Left ventricle myocardium superior (tissue), 1 donor: Measurements from ENCODE around the gene RALGPS2. TPM values are rescaled to one million over a fixed set of nuclear protein-coding genes. Genes with fewer than 3 reads are reported as not detected.

Source experiments
- ATAC-seq: fragments of 200-7000 bp; cut with Tn5 transposase; one replicate; pipeline ENCODE4 v1.9.1; 2020; ENCODE audit warnings: mild to moderate bottlenecking, moderate library complexity
- DNase-seq: peaks from one replicate; pipeline ENCODE4 v3.0.0-alpha.2; 2020
- intact Hi-C: fragments of 100-400 bp; cut with micrococcal nuclease; formaldehyde crosslinking; loops from one replicate; pipeline ENCODE4 v1.11.0; 2022
- total RNA-seq: library from RNA; stranded (reverse); fragmentation: NEBNext Ultra II Directional; extraction: Animal tissue kit (Norgen Biotek cat#: 25700); gene quantifications from one replicate; pipeline ENCODE4 v1.2.1, GENCODE V29; 2021
- donor health status: DM: no; HTN: yes; CAD: no; lungs with severe emphysema.

Gene RALGPS2
- total RNA-seq, 1 donor from 2014 or later: 13.7 TPM

GRCh38 chr1:178886551-178886950 lies 161.5 kb downstream of the RALGPS2 start:
- intact Hi-C loops: no loop called here
- no peak for DNase-seq
- ATAC-seq: no peak

GRCh38 chr1:178895928-178896327 lies 170.9 kb downstream of the RALGPS2 start:
- ATAC-seq (peak; percentile 55), DNase-seq (no peak)
- intact Hi-C loops: no loop called here

DNA sequence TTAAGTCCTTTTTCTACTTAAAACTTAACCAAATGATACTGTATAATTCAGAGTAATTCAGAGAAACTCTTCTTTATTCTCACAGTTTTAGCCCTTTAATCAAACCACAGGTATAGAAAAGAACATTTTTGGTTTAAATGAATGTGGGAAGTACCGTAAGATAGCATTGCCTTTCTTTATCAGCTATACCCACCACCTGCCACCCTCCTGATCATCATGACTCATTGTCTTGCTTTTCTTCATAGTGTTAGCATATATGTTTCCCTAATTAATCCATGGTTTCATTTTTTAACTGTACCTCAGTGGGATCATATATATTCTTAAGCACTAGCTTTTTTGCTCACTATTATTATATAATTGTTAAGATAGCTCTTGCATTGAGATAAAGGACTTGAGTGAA lies 173.4 kb downstream of the RALGPS2 start:
- DNase-seq: no peak
- no peak for ATAC-seq
- intact Hi-C loops: no loop called here

- ATAC-seq (no peak), DNase-seq (no peak)
- intact Hi-C loops: no loop called here
Measured at GRCh38 chr1:178899402-178899801, 174.4 kb downstream of the RALGPS2 start.

GRCh38 chr1:178901482-178902125 lies 176.6 kb downstream of the RALGPS2 start:
- intact Hi-C loops: no loop called here
- ATAC-seq: no peak
- DNase-seq: no peak

GRCh38 chr1:178908358-178908757 lies 183.3 kb downstream of the RALGPS2 start:
- intact Hi-C loops: no loop called here
- DNase-seq (no peak), ATAC-seq (no peak)

- ATAC-seq: no peak
- DNase-seq: no peak
- intact Hi-C loops: no loop called here
Measured at GRCh38 chr1:178910023-178910422, 185.0 kb downstream of the RALGPS2 start.

DNA sequence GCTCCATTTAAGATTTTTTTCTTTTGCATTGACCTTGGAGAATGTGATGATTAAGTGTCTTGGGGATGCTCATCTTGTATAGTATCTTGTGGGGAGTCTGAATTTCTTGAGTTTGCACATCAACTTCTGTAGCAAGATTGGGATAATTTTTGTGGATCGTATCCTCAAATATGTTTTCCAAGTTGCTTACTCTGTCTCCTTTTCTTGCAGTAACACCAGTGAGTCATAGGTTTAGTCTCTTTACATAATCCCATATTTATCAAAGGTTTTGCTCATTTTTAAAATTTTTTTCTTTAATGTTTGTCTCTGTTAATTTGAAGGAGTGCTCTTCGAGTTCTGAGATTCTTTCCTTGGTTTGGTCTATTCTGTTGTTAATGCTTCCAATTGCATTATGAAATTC lies 187.6 kb downstream of the RALGPS2 start:
- intact Hi-C loops: no loop called here
- no peak for DNase-seq
- ATAC-seq: no peak

DNA sequence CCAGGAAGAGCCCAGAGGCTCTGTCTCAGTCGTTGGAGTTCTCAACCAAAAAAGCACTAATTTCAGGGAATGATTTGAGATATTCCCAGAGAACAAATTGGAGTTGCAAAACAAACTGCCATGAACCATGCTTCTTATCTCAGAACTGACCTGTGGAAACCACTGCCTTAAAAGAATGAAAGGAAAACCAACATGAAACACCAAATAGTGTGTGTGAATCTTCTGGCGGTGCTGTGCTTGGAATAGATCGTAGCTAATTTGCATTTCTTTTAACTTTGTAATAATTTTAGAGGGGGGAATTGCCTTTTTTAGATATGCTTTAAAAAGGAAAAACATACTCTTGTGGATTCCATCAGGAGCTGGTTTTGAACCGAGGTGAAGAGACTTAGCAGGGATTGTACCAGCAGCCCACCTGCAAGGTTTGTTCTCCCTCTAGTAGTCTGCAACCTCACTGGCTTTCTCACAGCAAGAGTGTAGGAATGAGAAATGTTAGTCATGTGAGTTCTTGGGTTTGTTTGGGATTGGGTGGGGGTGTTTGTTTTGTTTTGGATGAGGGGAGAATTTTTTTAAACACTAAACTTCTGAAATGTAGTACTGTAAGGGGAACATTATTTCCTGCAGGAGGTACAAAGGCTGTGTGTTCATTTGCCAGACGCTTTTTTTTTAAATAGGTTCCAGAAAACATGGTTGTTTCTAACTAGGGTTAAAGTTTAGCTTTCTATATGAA lies 191.6 kb downstream of the RALGPS2 start:
- intact Hi-C loops: no loop called here
- ATAC-seq (no peak), DNase-seq (no peak)

- ATAC-seq (no peak), DNase-seq (no peak)
- intact Hi-C loops: no loop called here
Measured at GRCh38 chr1:178918308-178918707, 193.3 kb downstream of the RALGPS2 start.

DNA sequence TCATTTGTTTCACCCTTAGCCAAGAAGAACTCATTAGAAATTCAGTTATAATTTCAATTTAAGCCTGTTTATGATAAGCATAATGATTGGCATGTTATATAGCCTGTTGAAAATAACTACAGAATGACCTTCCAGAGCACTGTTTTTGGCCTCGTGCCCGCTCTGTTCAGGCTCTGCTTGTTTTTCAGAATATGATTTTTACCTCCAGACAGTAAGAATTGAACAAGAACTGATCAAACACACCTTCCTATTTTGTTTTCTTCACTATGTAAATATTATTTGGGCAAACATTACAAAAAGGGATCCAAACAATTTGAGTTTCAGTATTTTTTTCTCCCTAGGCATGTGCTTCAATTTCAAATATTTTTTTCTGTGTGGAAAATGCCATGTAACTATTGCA lies 193.9 kb downstream of the RALGPS2 start:
- intact Hi-C loops: no loop called here
- ATAC-seq (peak; percentile 34), DNase-seq (peak; percentile 68)

DNA sequence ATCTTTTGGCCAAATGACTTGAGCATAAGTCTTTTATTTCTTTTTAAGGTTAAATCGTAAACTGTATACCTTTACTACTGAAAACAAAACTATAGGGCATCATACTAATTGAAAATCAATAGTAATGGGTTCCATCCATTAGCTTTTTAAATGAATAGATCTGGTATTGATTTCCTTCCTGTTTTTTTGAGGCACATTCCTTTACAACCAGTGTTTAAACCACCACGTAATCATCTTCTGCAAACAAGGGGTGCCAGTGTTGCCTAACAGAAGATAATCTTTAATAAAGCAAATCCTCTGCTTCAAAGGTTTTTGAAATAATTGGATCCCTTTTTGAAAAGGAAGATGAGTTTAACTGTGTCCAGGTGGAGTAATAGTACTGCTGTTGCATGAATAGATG lies 194.5 kb downstream of the RALGPS2 start:
- ATAC-seq (no peak), DNase-seq (no peak)
- intact Hi-C loops: no loop called here

DNA sequence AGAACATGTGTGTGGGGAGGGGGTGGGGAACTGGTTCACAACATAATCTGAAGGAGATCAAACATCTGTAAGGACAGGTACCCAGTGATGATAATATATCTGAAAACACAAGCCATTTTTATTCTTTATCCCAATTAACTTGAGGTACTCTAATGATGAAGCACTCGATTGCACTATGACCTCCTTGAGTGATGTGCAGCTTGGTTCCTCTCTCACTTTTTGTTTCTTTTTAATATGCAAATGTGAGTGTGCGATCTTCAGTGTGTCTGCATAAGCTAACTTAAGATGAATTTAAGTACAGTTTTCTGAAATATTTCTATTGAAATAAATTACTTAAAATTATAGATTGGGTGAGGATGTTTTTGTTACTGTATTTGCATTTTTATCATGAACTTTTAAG lies 196.5 kb downstream of the RALGPS2 start:
- no peak for DNase-seq
- intact Hi-C loops: no loop called here
- no peak for ATAC-seq

GRCh38 chr1:178923512-178923911 lies 198.5 kb downstream of the RALGPS2 start:
- ATAC-seq (no peak), DNase-seq (no peak)
- intact Hi-C loops: no loop called here

DNA sequence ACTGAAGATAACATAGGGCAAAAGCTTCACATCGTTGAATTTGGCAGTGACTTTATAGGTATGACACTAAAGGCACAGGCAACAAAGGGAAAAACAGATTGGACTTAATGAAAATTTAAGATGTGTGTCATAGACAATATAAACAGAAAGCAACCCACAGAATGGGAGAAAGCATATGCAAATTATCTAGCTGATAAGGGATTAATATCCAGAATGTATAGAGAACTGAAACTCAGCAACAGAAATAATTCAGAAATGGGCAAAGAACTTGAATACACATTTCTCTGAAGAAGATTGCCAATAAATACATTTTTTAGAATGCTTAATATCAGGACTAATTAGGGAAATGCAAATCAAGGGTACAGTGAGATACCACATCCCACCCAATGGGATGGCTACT lies 201.0 kb downstream of the RALGPS2 start:
- DNase-seq: no peak
- intact Hi-C loops: no loop called here
- ATAC-seq: no peak

- peak; percentile 16 for DNase-seq
- ATAC-seq: peak; percentile 64
- intact Hi-C loops: no loop called here
Measured at GRCh38 chr1:178927003-178927402, 202.0 kb downstream of the RALGPS2 start.

DNA sequence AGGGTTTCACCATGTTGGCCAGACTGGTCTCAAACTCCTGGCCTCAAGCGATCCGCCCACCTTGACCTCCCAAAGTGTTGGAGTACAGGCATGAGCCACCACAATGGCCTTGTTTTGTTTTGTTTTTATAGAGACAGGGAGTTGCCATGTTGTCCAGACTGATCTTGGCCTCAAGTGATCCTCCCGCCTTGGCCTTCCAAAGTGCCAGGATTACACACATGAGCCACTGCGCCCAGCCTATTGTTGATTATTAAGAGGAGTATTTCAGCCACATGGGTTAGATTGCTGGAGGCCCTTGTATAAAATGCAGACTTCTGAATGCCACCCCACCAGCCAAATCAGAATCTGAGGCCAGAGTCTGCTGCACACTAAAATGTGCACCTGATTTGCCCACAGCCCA lies 203.0 kb downstream of the RALGPS2 start:
- DNase-seq: peak; percentile 23
- ATAC-seq: no peak
- intact Hi-C loops: no loop called here

DNA sequence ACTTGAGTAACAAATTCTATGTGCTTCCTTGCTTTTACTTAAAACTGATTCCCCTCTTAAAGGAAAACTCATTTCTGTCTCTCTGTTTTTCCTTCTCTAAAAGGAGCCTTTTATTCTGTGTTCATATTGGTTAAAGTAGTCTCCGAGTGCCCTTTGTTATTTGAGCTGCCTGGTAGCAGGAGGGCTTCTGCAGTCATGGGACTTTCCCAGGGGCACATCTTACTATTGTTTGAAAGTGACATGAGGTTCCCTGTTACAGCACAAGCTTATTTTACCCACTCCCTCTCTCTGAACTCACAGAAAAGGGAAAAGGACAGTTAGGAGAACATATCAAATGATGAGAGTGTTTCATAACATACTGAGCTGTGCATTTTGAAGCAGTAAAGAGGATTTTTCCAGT lies 203.9 kb downstream of the RALGPS2 start:
- intact Hi-C loops: no loop called here
- DNase-seq (no peak), ATAC-seq (no peak)

DNA sequence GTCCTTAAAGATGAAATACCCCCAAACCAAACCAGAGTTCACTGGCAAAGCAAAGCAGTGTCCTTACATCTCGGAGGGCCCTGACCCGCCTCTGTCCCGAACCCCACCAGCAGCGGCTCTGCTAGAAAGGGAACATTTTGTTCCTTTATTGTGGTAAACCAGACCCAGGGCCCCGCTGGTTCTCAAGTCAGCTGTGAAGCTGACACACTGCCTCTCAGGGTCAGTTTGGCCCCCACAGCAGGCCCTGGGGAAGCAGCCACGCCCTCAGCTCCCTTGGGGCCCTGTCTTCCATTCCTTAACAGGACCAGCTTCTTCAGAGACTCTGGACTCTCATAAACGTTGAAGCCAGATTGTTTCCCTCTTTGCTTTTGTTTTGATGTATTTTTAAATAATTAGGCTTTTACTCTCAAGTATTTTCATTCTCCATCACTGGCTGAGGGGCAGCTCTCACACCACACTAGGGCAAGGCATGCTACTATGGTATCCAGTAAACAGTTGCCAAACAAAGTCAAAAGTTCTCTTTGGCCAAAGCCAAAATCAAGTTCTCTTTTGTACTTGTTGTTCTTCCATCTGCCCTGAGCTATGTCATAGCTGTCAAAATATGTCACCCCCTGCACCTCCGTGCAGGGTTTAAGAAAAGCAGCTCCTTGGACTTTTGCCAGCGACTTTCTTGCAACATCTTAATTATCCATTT lies 207.0 kb downstream of the RALGPS2 start:
- DNase-seq: peak; percentile 87
- ATAC-seq: peak; percentile 88
- intact Hi-C loops: no loop called here

GRCh38 chr1:178932552-178932906 lies 207.5 kb downstream of the RALGPS2 start:
- intact Hi-C loops: no loop called here

More at GRCh38 chr1:178932552-178932906, 207.5 kb downstream of the RALGPS2 start:
- DNase-seq (peak; percentile 40), ATAC-seq (no peak)
